ENCODE data around the gene NYAP2.

DNA sequence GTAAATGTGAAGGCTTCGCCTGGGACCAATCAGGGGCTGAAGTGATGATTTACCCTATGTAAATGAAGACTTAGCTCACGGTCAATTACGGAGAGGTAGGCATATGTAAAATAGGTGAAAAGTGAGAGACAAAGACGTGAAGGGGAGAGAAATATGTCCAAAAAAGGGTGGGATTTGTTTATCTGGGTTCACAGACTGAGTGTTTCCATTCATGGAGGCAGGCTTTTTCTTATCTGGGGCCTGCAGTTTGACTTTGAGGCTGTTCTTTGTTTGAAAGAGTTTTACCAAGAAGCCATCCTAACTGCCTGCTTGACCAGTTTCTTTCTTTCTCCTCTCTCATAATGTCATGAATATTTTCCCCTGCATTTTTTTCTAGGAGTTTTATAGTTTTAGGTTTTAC, 202.7 kb downstream of the NYAP2 start:
- TF ChIP-seq, protein P1, sequence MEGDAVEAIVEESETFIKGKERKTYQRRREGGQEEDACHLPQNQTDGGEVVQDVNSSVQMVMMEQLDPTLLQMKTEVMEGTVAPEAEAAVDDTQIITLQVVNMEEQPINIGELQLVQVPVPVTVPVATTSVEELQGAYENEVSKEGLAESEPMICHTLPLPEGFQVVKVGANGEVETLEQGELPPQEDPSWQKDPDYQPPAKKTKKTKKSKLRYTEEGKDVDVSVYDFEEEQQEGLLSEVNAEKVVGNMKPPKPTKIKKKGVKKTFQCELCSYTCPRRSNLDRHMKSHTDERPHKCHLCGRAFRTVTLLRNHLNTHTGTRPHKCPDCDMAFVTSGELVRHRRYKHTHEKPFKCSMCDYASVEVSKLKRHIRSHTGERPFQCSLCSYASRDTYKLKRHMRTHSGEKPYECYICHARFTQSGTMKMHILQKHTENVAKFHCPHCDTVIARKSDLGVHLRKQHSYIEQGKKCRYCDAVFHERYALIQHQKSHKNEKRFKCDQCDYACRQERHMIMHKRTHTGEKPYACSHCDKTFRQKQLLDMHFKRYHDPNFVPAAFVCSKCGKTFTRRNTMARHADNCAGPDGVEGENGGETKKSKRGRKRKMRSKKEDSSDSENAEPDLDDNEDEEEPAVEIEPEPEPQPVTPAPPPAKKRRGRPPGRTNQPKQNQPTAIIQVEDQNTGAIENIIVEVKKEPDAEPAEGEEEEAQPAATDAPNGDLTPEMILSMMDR (IDR thresholded peaks at IDR 0.05; ENCODE audit: insufficient read depth, low read depth, low read length): no peak
- TF ChIP-seq EZH2 (IDR thresholded peaks at IDR 0.05; ENCODE audit: insufficient read depth, low read length): no peak
